Brain microvascular endothelial cell (primary cell): ENCODE data around the gene ODC1.

Source experiments
- DNase-seq: peaks from one replicate; pipeline ENCODE4 v3.0.0-alpha.2; 2020
- H3K27ac ChIP-seq: fragments of 250-450 bp; sonication (Bioruptor Pico); 2 replicates; pipeline ENCODE4 v1.5.1; 2020; ENCODE audit warnings: mild to moderate bottlenecking, moderate library complexity
- H3K27me3 ChIP-seq: fragments of 250-450 bp; sonication (Bioruptor Pico); replicated peaks from 2 replicates; pipeline ENCODE4 v1.5.1; 2020; ENCODE audit warnings: mild to moderate bottlenecking
- H3K36me3 ChIP-seq: fragments of 250-450 bp; sonication (Bioruptor Pico); replicated peaks from 2 replicates; pipeline ENCODE4 v1.5.1; 2020; ENCODE audit warnings: mild to moderate bottlenecking
- H3K4me3 ChIP-seq: 2 replicates; pipeline ENCODE4 v1.5.1; 2011; ENCODE audit warnings: low read depth, mild to moderate bottlenecking, control low read depth, low read length, moderate library complexity
- CTCF ChIP-seq: IDR thresholded peaks from 2 replicates; pipeline ENCODE4 v1.5.1; 2011; ENCODE audit warnings: low read depth, mild to moderate bottlenecking, moderate library complexity, low read length, control low read depth, inconsistent platforms; ENCODE audit errors: missing control alignments
- in situ Hi-C: cut with HindIII; loops from 2 replicates; pipeline ENCODE4 v1.10.0; 2017; ENCODE audit warnings: low sequenced_read_pairs, low pct_ligation_motif_present

Gene ODC1

GRCh38 chr2:10396464-10396863, 51.7 kb downstream of the ODC1 start:
- H3K27ac ChIP-seq, result no peak overlapping the region
- no peaks in the 10 kb centered on the region for H3K27me3 ChIP-seq
- no peak for TF ChIP-seq CTCF
- H3K36me3 ChIP-seq, result no peaks in the 10 kb centered on the region
- in situ Hi-C loops, result no loop called here
- no peak overlapping the region for H3K4me3 ChIP-seq
- DNase-seq, result no peak

DNA sequence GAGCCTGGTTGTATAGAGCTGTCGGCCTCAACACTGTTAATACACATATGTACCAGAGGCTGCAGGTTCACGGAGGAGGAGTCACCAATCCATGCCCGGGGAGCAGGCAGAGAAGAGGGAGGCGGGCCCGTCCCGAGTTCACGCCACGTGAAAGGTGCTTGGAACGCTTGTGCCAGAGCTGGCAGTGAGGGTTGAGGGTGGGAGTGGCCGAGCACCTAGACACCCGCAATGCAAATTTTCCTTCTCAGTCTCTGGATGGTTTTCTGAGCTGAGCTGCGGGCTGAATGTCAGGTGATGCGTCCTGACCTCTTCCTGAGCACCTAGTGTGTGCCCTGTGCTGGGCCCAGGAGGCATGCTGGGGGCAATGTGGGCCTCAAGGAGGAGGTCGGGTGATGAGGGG, 52.2 kb downstream of the ODC1 start:
- H3K4me3 ChIP-seq, result no peak overlapping the region
- no peaks in the 10 kb centered on the region for H3K27me3 ChIP-seq
- in situ Hi-C loops, result no loop called here
- no peak overlapping the region for H3K27ac ChIP-seq
- DNase-seq, result no peak
- H3K36me3 ChIP-seq, result no peaks in the 10 kb centered on the region
- TF ChIP-seq CTCF, result no peak

DNA sequence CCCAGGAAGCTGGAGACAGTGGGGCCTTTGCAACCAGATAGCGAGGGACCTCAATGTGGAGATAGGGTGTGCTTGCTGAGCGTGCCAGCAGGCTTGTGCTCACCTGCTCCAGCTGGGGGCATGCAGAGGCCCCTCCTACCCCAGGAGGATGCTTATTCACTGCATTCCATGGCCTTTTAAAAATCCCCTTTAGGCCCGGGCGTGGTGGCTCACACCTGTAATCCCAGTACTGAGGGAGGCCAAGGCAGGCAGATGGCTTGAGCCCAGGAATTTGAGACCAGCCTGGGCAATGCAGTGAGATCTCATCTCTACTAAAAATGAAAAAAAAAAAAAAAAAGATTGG, 54.5 kb downstream of the ODC1 start:
- no peak for DNase-seq
- in situ Hi-C loops, result no loop called here
- Histone ChIP-seq H3K27me3 (no peaks in the 10 kb centered on the region), H3K36me3 (no peaks in the 10 kb centered on the region), H3K4me3 (no peak overlapping the region), H3K27ac (no peak overlapping the region)
- no peak for TF ChIP-seq CTCF

GRCh38 chr2:10392951-10393639, 55.0 kb downstream of the ODC1 start:
- TF ChIP-seq CTCF, result no peak

DNA sequence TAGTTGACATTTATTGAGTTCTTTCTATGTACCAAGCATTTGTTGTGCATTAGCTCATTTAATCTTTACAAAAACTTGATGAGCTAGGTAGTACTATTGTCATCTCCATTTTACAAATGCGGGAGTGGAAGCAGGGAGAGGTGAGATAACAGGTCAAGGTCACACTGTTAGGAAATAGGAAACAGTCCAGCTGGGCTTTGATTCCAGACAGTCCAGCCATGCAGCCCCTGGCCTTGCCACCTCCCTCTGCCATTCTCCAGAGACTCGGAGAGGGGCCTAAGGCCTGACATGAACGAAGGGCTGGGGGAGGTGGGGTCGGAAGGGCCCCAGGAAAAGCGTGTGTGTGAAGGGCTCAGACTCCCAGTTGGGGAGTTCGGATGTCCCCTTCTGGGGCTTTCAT, 55.6 kb downstream of the ODC1 start:
- H3K27me3 ChIP-seq, result no peaks in the 10 kb centered on the region
- no peak overlapping the region for H3K27ac ChIP-seq
- no peaks in the 10 kb centered on the region for H3K36me3 ChIP-seq
- DNase-seq, result no peak
- TF ChIP-seq CTCF, result no peak
- no peak overlapping the region for H3K4me3 ChIP-seq
- in situ Hi-C loops, result no loop called here

More at GRCh38 chr2:10392951-10393639, 55.0 kb downstream of the ODC1 start:
- no peak for DNase-seq
- Histone ChIP-seq H3K36me3 (no peaks in the 10 kb centered on the region), H3K4me3 (no peak overlapping the region), H3K27me3 (no peaks in the 10 kb centered on the region), H3K27ac (no peak overlapping the region)
- in situ Hi-C loops, result no loop called here

GRCh38 chr2:10392100-10392499, 56.0 kb downstream of the ODC1 start:
- no peaks in the 10 kb centered on the region for H3K27me3 ChIP-seq
- no peak overlapping the region for H3K27ac ChIP-seq
- TF ChIP-seq CTCF, result no peak
- DNase-seq, result no peak
- H3K4me3 ChIP-seq, result no peak overlapping the region
- in situ Hi-C loops, result no loop called here
- no peaks in the 10 kb centered on the region for H3K36me3 ChIP-seq
